Heart right ventricle (tissue), 16 donors: ENCODE results near the gene LAMA5. TPM values are rescaled to one million over a fixed set of nuclear protein-coding genes. Genes with fewer than 3 reads are reported as not detected.
A peak's percentile ranks its signal among the peaks of the same experiment; 100 is the strongest.

ENCODE experiments used
- ATAC-seq, 8 donors: fragments of 200-7000 bp; cut with Tn5 transposase; one replicate each; pipeline ENCODE4 v1.9.1; 2020; ENCODE audit warnings: mild to moderate bottlenecking in 8 of 8, moderate library complexity in 8 of 8, moderate number of reproducible peaks in 1 of 8
- DNase-seq, 2 donors: peaks; one replicate each; pipeline ENCODE4 v3.0.0-alpha.2; 2020
- H3K27ac ChIP-seq, 10 donors: fragments of 200-600 bp; sonication (generic) in 2 of 10; one replicate each; pipeline versions ENCODE4 v1.5.0 to v1.8.0; 2020 to 2022; ENCODE audit warnings: mild to moderate bottlenecking in 3 of 10
- H3K27me3 ChIP-seq, 7 donors: fragments of 200-600 bp; one replicate each; pipeline ENCODE4 v1.8.0; 2021 to 2022; ENCODE audit warnings: mild to moderate bottlenecking in 2 of 7
- H3K36me3 ChIP-seq, 9 donors: fragments of 200-600 bp; sonication (generic) in 1 of 9; one replicate each; pipeline versions ENCODE4 v1.5.0 to v1.8.0; 2020 to 2022; ENCODE audit warnings: mild to moderate bottlenecking in 2 of 9
- H3K4me1 ChIP-seq, 9 donors: fragments of 200-600 bp; sonication (generic) in 1 of 9; one replicate each; pipeline versions ENCODE4 v1.5.0 to v1.8.0; 2020 to 2022; ENCODE audit warnings: mild to moderate bottlenecking in 4 of 9
- H3K4me3 ChIP-seq, 10 donors: fragments of 200-600 bp; sonication (generic) in 2 of 10; one replicate each; pipeline versions ENCODE4 v1.5.0 to v1.8.0; 2020 to 2022; ENCODE audit warnings: mild to moderate bottlenecking in 7 of 10, moderate library complexity in 2 of 10
- H3K9me3 ChIP-seq, 11 donors: fragments of 200-600 bp in 10 of 11; sonication (generic) in 2 of 11; one replicate each; pipeline versions ENCODE4 v1.5.0 to v1.8.0; 2013 to 2022; ENCODE audit warnings: mild to moderate bottlenecking in 2 of 11, control low read depth in 1 of 11, moderate library complexity in 1 of 11
- CTCF ChIP-seq, 9 donors: fragments of 200-600 bp; sonication (generic) in 2 of 9; IDR thresholded peaks; one replicate each; pipeline versions ENCODE4 v1.5.0 to v1.8.0; 2021 to 2022; ENCODE audit warnings: antibody characterized with exemption in 9 of 9, mild to moderate bottlenecking in 5 of 9, moderate library complexity in 1 of 9
- WGBS, 2 donors: extraction: QIAGEN DNeasy Blood & Tissue Kit; methylation state at CpG; one replicate each; pipeline ENCODE4 v1.1.7; 2013; ENCODE audit warnings: inconsistent platforms in 1 of 2; 5-methylcytosine and 5-hydroxymethylcytosine counted together
- intact Hi-C, 10 donors: fragments of 100-400 bp; cut with DNase I; formaldehyde crosslinking; loops; one replicate each; pipeline versions ENCODE4 v1.11.1 to v1.14.2; 2022
- polyA plus RNA-seq, 2 donors: library from polyadenylated mRNA; stranded (reverse); fragments of 200-250 nt; gene quantifications; one replicate each; pipeline ENCODE4 v1.2.3, GENCODE V29; 2013
- total RNA-seq, 10 donors: library from RNA; stranded (reverse); fragmentation: NEBNext Ultra II Directional in 3 of 10; extraction: Animal tissue kit (Norgen Biotek cat#: 25700) in 3 of 10; gene quantifications; one replicate each; pipeline versions ENCODE4 v1.2.1 to v1.2.4, GENCODE V29; 2021 to 2023
- donor health status: Arrhythmogenic right ventricular cardiomyopathy.
- donor health status: ischemic (EF 13 %, LVEDD 7.1; RV severe dilation, severe dysfunction).
- donor health status: healthy with polysubstance abuse.
- donor health status: DM: no; HTN: yes; CAD: no.
- donor health status: DM: no; HTN: no; CAD: no.
- donor health status: ischemic (EF 25% LVEDD 6.9; RV normal size, moderate dysfunction).
- donor health status: ischemic (EF 25% LVEDD 5.7; RV mildly dilated, moderate dysfunction).
- donor health status: healthy.
- donor health status: DM: yes; HTN: yes; CAD: no.
- donor health status: Ischemic cardiomyopathy.
- donor health status: ischemic (EF 35%, LVEDD 5.7; RV mildly dilated, moderate dysfunction).
- donor health status: nonischemic (EF 11% LVEDD 7.7; RV severe dilation, severe dysfunction).
- donor health status: DM: yes; HTN: yes; CAD: no.
- donor health status: PGD.
- donor health status: ischemic (EF 29% LVEDD 5.4; RV normal size, mild dysfunction).
- donor health status: nonischemic (EF 23%, LVEDD 6.1; RV moderate dilation, normal function).

LAMA5 gene
- total and polyA plus RNA-seq, 12 donors, result 53.9 to 358 (median 76.5) TPM

GRCh38 chr20:62317167-62317655, 49.9 kb downstream of the LAMA5 start:
- WGBS, 2 donors, result 84 to 87% methylated on average over 18 of the region's 18 CpGs
- Histone ChIP-seq H3K4me1 (no peaks in the 10 kb centered on the region), H3K27ac (no peak overlapping the region), H3K9me3 (no peaks in the 10 kb centered on the region), H3K36me3 (peaks cover 10 to 84% (median 68%) of the 10 kb centered on the region in 9 donors), H3K27me3 (no peaks in the 10 kb centered on the region), H3K4me3 (no peak overlapping the region)
- no peak for TF ChIP-seq CTCF (IDR thresholded peaks at IDR 0.05)
- intact Hi-C loops, result loop anchor here in 1 of 10 donors (5.0 kb wide), 1 partner anchor 35 kb away; no protein-coding TSS in a partner anchor
- DNase-seq, result peak in 1 of 2 donors; percentile 14
- no peak for ATAC-seq

- ATAC-seq, result no peak
- Histone ChIP-seq H3K27me3 (no peaks in the 10 kb centered on the region), H3K4me1 (no peaks in the 10 kb centered on the region), H3K36me3 (peaks cover 10 to 84% (median 70%) of the 10 kb centered on the region in 9 donors), H3K27ac (no peak overlapping the region), H3K4me3 (no peak overlapping the region), H3K9me3 (no peaks in the 10 kb centered on the region)
- no peak for DNase-seq
- WGBS, 2 donors, result 88% methylated on average over 40 of the region's 40 CpGs
- intact Hi-C loops, result loop anchor here in 1 of 10 donors (5.0 kb wide), 1 partner anchor 36 kb away; no protein-coding TSS in a partner anchor
- no peak for TF ChIP-seq CTCF (IDR thresholded peaks at IDR 0.05)
These were observed 50.6 kb downstream of the LAMA5 start for GRCh38 chr20:62316331-62317166.

GRCh38 chr20:62315773-62316172, 51.3 kb downstream of the LAMA5 start:
- intact Hi-C loops, result loop anchor here in 1 of 10 donors (5.0 kb wide), 1 partner anchor 37 kb away; no protein-coding TSS in a partner anchor
- H3K9me3 ChIP-seq, result no peaks in the 10 kb centered on the region
- no peaks in the 10 kb centered on the region for H3K4me1 ChIP-seq
- H3K27ac ChIP-seq, result no peak overlapping the region
- ATAC-seq, result no peak
- 94 to 95% methylated on average over 12 of the region's 12 CpGs for WGBS, 2 donors
- no peak for TF ChIP-seq CTCF (IDR thresholded peaks at IDR 0.05)
- H3K27me3 ChIP-seq, result no peaks in the 10 kb centered on the region
- peaks cover 10 to 91% (median 75%) of the 10 kb centered on the region in 9 donors for H3K36me3 ChIP-seq
- H3K4me3 ChIP-seq, result no peak overlapping the region
- no peak for DNase-seq

- H3K27me3 ChIP-seq, result no peaks in the 10 kb centered on the region
- intact Hi-C loops, result loop anchor here in 4 of 10 donors (5.0 kb wide), 2 partner anchors 32 to 37 kb away; no protein-coding TSS in a partner anchor
- WGBS, 2 donors, result 94% methylated on average over 25 of the region's 25 CpGs
- DNase-seq (no peak), ATAC-seq (no peak)
- H3K27ac ChIP-seq, result no peak overlapping the region
- H3K4me3 ChIP-seq, result no peak overlapping the region
- no peaks in the 10 kb centered on the region for H3K4me1 ChIP-seq
- no peaks in the 10 kb centered on the region for H3K9me3 ChIP-seq
- H3K36me3 ChIP-seq, result peaks cover 10 to 91% (median 77%) of the 10 kb centered on the region in 9 donors
- TF ChIP-seq CTCF (IDR thresholded peaks at IDR 0.05), result no peak
These were observed 52.3 kb downstream of the LAMA5 start for GRCh38 chr20:62314711-62315302.
